Left lung (tissue), 10 donors: Measurements from ENCODE around the gene C22orf31. TPM values are rescaled to one million over a fixed set of nuclear protein-coding genes. Genes with fewer than 3 reads are reported as not detected.
"Not testable (repeated sequence)": the region's sequence is repeated elsewhere in the genome, so short reads cannot be mapped to it uniquely, and the experiment has no call there.

ENCODE experiments used
- ATAC-seq: fragments of 200-7000 bp; cut with Tn5 transposase; one replicate; pipeline ENCODE4 v1.9.1; 2020; ENCODE audit warnings: moderate library complexity
- DNase-seq, 4 donors: peaks; one replicate each; pipeline ENCODE4 v3.0.0-alpha.2; 2013 to 2020
- H3K27ac ChIP-seq, 2 donors: fragments of 200-600 bp; sonication (generic) in 1 of 2; one replicate each; pipeline versions ENCODE4 v1.5.0 to v1.8.0; 2020 to 2021
- H3K27me3 ChIP-seq, 2 donors: fragments of 200-600 bp; sonication (generic) in 1 of 2; one replicate each; pipeline versions ENCODE4 v1.5.0 to v1.8.0; 2020 to 2021
- H3K36me3 ChIP-seq, 2 donors: fragments of 200-600 bp; sonication (generic) in 1 of 2; one replicate each; pipeline versions ENCODE4 v1.5.0 to v1.8.0; 2020 to 2021
- H3K4me1 ChIP-seq, 2 donors: fragments of 200-600 bp; one replicate each; pipeline ENCODE4 v1.8.0; 2021
- H3K4me3 ChIP-seq, 2 donors: fragments of 200-600 bp; sonication (generic) in 1 of 2; one replicate each; pipeline versions ENCODE4 v1.5.0 to v1.8.0; 2020 to 2021; ENCODE audit warnings: mild to moderate bottlenecking in 1 of 2
- H3K9me3 ChIP-seq, 2 donors: fragments of 200-600 bp; sonication (generic) in 1 of 2; one replicate each; pipeline versions ENCODE4 v1.5.0 to v1.8.0; 2020 to 2021
- CTCF ChIP-seq, 2 donors: fragments of 200-600 bp; sonication (generic) in 1 of 2; IDR thresholded peaks; one replicate each; pipeline versions ENCODE4 v1.5.0 to v1.8.0; 2021; ENCODE audit warnings: antibody characterized with exemption in 2 of 2
- intact Hi-C, 2 donors: fragments of 100-400 bp; cut with DNase I; formaldehyde crosslinking; loops; one replicate each; pipeline versions ENCODE4 v1.11.2 to v1.14.2; 2022
- polyA plus RNA-seq, 6 donors: library from polyadenylated mRNA; unstranded; fragments of 120-200 nt; gene quantifications; one replicate each; pipeline ENCODE4 v1.2.1, GENCODE V29; 2013; ENCODE audit not compliant: insufficient read length in 6 of 6
- total RNA-seq, 2 donors: library from RNA; stranded (reverse); fragmentation: NEBNext Ultra II Directional; extraction: Animal tissue kit (Norgen Biotek cat#: 25700); gene quantifications; one replicate each; pipeline ENCODE4 v1.2.1, GENCODE V29; 2021
- donor health status: DM: no; HTN: yes; CAD: no.
- donor health status: DM: no; HTN: no; CAD: no.

C22orf31 gene
- total and polyA plus RNA-seq, 8 donors = 0.29 to 1.6 (median 1.1) TPM; not detected in 1

GRCh38 chr22:29041408-29041807 is 20.2 kb downstream of the C22orf31 start:
- peak overlapping the region in 1 of 2 donors; percentile 13 for H3K27ac ChIP-seq
- no peak overlapping the region for H3K4me3 ChIP-seq
- H3K36me3 ChIP-seq = peaks cover 0 to 3% of the 10 kb centered on the region in 2 donors
- H3K27me3 ChIP-seq = no peaks in the 10 kb centered on the region
- DNase-seq (peak in 1 of 4 donors; percentile 53), ATAC-seq (peak; percentile 55)
- peaks cover 14 to 21% of the 10 kb centered on the region in 2 donors for H3K4me1 ChIP-seq
- no peaks in the 10 kb centered on the region for H3K9me3 ChIP-seq
- intact Hi-C loops = loop anchor here in 1 of 2 donors (5.0 kb wide), 1 partner anchor 184 kb away; no protein-coding TSS in a partner anchor
- no peak for TF ChIP-seq CTCF (IDR thresholded peaks at IDR 0.05)

GRCh38 chr22:29040385-29041275 is 21.0 kb downstream of the C22orf31 start:
- TF ChIP-seq CTCF (IDR thresholded peaks at IDR 0.05) = peak; percentile 96 to 97
- DNase-seq (peak in 3 of 4 donors; percentile 55 to 89 (median 78)), ATAC-seq (peak; percentile 87)
- no peaks in the 10 kb centered on the region for H3K36me3 ChIP-seq
- no peaks in the 10 kb centered on the region for H3K27me3 ChIP-seq
- H3K9me3 ChIP-seq = no peaks in the 10 kb centered on the region
- intact Hi-C loops = loop anchor here in 1 of 2 donors (5.0 kb wide), 1 partner anchor 183 kb away; no protein-coding TSS in a partner anchor
- peak overlapping the region in 1 of 2 donors; percentile 13 for H3K27ac ChIP-seq
- H3K4me3 ChIP-seq = no peak overlapping the region
- peaks cover 14 to 21% of the 10 kb centered on the region in 2 donors for H3K4me1 ChIP-seq

GRCh38 chr22:29039684-29040083 is 21.9 kb downstream of the C22orf31 start:
- ATAC-seq, DNase-seq, H3K27ac ChIP-seq, H3K27me3 ChIP-seq, H3K9me3 ChIP-seq, H3K36me3 ChIP-seq, H3K4me3 ChIP-seq: not testable (repeated sequence)
- peaks cover 14 to 21% of the 10 kb centered on the region in 2 donors for H3K4me1 ChIP-seq
- intact Hi-C loops = loop anchor here in 1 of 2 donors (5.0 kb wide), 1 partner anchor 182 kb away; no protein-coding TSS in a partner anchor

- intact Hi-C loops = no loop called here
- no peak for TF ChIP-seq CTCF (IDR thresholded peaks at IDR 0.05)
- ATAC-seq = no peak
- Histone ChIP-seq H3K4me1 (peaks cover 14 to 21% of the 10 kb centered on the region in 2 donors), H3K27ac (no peak overlapping the region), H3K27me3 (no peaks in the 10 kb centered on the region), H3K4me3 (no peak overlapping the region), H3K36me3 (no peaks in the 10 kb centered on the region), H3K9me3 (no peaks in the 10 kb centered on the region)
- DNase-seq = no peak
These were observed 22.5 kb downstream of the C22orf31 start for GRCh38 chr22:29039148-29039547.

- H3K9me3 ChIP-seq = no peaks in the 10 kb centered on the region
- intact Hi-C loops = no loop called here
- peak overlapping the region in 1 of 2 donors; percentile 56 for H3K27ac ChIP-seq
- no peaks in the 10 kb centered on the region for H3K27me3 ChIP-seq
- H3K36me3 ChIP-seq = no peaks in the 10 kb centered on the region
- no peak for TF ChIP-seq CTCF (IDR thresholded peaks at IDR 0.05)
- ATAC-seq (peak; percentile 53), DNase-seq (no peak)
- H3K4me1 ChIP-seq = peaks cover 16 to 21% of the 10 kb centered on the region in 2 donors
- no peak overlapping the region for H3K4me3 ChIP-seq
These were observed 24.2 kb downstream of the C22orf31 start for GRCh38 chr22:29037340-29037932.
